Diencephalon (tissue), 1 donor: ENCODE measurements around the gene PEX14. TPM values are rescaled to one million over a fixed set of nuclear protein-coding genes. Genes with fewer than 3 reads are reported as not detected.

Experiments
- small RNA-seq: library from RNA; depleted of rRNA; stranded (forward); fragments of <200 nt; gene quantifications from one replicate; pipeline ENCODE3, GENCODE V24; 2014
- total RNA-seq: library from RNA; depleted of rRNA; stranded (reverse); fragments of >200 nt; gene quantifications from one replicate; pipeline ENCODE4 v1.2.3, GENCODE V29; 2014

PEX14 gene, protein sequence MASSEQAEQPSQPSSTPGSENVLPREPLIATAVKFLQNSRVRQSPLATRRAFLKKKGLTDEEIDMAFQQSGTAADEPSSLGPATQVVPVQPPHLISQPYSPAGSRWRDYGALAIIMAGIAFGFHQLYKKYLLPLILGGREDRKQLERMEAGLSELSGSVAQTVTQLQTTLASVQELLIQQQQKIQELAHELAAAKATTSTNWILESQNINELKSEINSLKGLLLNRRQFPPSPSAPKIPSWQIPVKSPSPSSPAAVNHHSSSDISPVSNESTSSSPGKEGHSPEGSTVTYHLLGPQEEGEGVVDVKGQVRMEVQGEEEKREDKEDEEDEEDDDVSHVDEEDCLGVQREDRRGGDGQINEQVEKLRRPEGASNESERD
- 9.7 TPM for total RNA-seq

DNA sequence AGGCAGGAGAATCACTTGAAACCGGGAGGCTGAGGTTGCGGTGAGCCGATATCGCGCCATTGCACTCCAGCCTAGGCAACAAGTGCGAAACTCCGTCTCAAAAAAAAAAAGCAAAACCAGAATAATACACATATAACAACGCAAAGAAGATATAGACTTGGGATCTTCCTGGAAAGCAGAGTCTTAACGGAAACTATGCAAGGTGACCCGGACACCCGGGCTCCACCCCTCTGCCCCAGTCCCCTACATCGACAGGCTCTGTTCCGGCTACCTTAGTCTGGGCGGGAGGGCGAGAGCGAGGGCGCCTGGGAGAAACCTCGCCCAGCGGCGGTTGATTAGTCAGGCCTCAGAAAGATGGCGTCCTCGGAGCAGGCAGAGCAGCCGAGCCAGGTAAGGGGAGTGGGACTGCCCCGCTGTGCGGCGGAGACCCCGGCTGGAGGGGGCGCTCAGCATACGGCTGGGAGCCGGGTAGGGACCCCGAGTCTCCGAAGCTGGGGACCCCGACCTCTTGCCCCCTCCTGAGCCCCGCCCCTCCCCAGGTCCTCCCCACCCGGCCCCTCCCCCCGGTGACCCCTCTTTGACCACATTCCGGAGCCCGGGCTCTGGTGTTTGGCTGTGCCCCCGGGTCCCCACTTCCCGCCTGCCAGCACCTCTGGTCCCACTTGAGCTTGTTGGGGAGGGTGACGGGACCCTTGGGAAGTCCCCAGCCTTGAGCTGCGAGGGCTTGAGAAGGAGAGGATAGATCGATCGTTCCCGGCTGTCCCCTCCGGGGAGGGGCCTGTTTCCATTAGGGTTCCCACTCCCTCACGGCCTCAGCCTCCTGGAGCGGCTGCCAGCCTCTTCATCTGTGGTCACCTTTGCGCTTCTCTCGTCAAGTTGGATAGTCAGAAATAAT is at the start of gene PEX14:
Gene PEX14 (plus strand): TSS at position 338 of the 895 bp plus-strand sequence. CDS start 17 bp downstream, at position 355.

DNA sequence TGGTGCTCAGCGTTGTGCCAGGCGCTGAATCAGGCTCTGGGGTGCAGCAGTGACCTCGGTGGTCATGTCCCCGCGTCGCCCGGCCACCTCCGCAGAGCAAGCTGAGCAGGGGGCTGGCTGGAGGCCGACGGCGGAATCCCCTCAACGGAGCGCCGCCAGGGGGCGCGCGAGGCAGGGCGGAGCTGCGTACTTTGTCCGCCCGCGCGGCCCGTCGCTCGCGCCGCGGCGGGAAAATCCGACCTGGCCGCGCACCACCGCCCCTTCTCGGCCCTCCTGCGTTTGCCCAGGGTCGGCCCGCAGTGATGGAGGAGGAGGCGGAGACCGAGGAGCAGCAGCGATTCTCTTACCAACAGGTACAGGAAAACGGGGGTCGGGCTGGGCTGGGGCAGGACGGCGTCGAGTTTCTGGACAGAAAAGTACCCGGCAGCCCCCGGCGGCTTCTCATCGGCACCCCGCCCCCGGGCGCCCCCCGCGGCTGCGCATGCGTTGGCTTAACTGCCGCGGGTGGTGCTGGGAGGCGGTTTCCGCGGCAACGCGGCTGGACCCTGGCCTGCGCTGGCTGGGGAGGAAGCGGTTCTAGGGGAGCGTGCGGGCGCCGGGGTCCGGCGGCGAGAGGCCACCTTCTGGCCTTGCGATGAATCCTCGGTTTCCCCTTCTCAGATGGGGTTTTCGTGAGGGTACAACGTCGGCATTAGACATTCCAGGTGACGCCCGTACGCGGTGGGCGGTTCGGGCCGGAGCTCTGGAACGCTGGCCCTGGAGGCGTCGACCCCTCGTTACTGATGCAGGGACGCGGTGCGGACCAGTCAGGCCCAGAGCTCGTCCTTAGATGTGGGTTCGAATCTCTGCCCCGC is 44.3 kb upstream of the PEX14 start, which contains the start of gene CENPS:
Gene CENPS (plus strand): TSS at position 218 of the 854 bp plus-strand sequence. CDS start 85 bp downstream, at position 303.

DNA sequence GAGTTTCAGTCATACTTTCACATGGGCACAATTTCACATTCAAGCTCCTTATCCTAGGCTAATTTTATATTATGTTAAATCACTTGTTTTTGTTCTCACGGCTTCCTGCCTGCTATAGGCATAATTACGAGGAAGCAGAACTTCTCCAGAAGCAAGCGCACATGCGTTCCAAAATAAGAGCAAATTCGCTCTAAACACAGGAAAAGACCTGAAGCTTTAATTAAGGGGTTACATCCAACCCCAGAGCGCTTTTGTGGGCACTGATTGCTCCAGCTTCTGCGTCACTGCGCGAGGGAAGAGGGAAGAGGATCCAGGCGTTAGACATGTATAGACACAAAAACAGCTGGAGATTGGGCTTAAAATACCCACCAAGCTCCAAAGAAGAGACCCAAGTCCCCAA is 25.0 kb upstream of the PEX14 start, which contains the start of gene CORT:
Gene CORT (plus strand): TSS at position 281 of the 400 bp plus-strand sequence. CDS start 193 bp downstream, outside the sequence.

DNA sequence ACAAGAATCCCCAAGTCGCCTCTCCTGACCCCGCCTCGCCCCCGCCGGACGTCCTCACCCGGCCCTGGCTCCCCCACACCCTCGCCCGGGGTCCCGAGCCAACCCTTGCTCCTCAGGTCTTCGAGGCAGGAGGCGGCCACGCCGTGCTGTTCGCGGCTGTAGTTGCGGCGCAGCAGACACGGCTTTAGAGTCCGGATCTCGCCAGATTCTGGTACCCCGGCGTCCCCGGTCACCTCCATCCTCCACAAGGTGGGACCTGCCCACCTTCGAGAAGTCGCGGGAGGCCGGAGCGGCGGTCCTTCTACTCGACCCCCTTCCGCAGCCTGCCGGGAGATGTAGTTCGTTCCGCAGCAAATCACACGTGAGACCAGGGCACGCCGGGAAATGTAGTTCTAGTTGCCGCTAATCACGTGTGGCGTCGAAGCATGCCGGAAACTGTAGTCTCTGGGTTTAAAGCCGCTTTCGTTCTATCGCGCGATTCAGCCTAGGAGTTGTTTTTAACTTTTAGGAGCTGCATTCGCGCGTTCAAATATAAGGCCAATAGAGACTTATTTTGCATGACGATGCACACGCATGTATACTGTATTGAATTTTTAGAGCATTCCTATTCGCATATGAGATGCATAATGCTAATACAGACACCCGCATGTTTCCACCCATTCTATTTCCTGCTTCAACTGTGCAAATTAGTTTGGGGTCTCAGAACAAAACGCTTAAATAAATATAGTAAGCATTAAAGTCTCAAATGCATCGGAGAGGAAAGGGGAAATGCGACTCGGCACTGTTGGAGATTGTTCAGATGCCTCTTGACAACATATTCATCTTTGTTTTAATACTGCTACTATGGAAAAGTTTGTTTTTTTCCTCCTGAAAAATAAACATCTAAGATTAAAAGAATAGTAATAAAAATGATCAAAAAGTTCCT is 2.3 kb upstream of the PEX14 start, which contains the start of gene DFFA:
Gene DFFA (minus strand): TSS at position 310 of the 925 bp plus-strand sequence. CDS start 71 bp downstream, at position 239.

Small RNAs within 50 kb of the gene (small RNA-seq; reads per million reads assigned to genes)
- gene RN7SL614P = not detected

Other genes with a start within 250 kb of the PEX14 start
- gene PGD, start 75.9 kb upstream of the PEX14 start, total RNA-seq = 124 TPM
- gene CENPS, start 44.5 kb upstream of the PEX14 start, total RNA-seq = 13.1 TPM
- gene CORT, start 24.9 kb upstream of the PEX14 start, total RNA-seq = 6.7 TPM
- gene DFFA, start 2.4 kb upstream of the PEX14 start, total RNA-seq = 31.8 TPM